NOMO-1 (cell line): ENCODE measurements around the gene SAP25.
"Not testable (repeated sequence)": the region's sequence is repeated elsewhere in the genome, so short reads cannot be mapped to it uniquely, and the experiment has no call there.

ENCODE experiments used
- DNase-seq, 2 experiments: peaks; one replicate each; lab custom pipeline; 2025; ENCODE audit not compliant: unreplicated experiment in 2 of 2; lab: John Stamatoyannopoulos, UW

The SAP25 gene

DNA sequence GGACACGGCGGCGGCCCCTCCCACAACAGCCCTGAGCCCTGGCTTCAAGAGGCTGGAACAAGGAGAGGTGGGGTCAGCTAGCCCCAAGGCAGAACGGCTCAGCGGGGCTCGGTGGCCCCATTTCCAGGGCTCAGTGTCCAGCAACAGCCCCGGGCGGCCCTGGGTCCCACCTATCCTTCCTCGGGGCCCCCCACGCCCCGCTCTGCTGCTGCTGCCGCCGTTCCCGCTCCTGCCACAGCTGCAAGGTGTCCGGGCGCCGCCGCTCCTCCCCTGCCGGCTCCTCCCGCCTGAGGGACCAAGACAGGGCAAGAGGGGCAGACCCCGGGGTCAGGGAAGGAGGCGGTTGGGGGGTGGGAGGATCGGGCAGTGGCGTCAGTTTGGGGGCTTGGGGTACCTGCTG is 3.4 kb upstream of the SAP25 start:
- DNase-seq: no peak

DNA sequence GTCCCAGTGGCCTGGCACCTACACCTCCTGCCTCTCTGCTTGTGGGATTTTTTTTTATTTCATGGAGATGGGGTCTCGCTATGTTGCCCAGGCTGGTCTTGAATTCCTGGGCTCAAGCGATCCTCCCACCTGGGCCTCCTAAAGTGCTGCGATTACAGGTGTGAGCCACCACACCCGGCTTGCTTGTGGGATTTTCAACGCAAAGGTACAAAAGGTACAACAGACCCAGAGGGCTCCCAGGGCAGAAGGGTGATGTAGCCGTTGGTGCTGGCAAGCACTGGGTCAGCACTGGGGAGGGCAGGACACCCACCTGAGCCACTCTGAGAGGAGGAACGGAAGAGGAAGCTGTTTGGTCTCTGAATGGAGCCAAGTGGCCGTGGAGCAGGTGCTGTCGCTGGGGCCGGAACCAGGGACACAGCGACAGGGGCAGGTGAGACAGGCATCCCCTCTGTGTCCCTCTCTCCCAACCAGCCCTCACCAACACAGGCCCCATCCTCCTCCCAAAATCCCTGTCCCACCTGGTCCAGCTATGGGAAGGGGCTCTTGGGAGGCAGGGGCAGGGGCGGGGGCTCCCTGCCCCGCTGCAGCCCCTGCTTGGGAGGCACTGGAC is 2.8 kb upstream of the SAP25 start:
- DNase-seq: no peak

DNA sequence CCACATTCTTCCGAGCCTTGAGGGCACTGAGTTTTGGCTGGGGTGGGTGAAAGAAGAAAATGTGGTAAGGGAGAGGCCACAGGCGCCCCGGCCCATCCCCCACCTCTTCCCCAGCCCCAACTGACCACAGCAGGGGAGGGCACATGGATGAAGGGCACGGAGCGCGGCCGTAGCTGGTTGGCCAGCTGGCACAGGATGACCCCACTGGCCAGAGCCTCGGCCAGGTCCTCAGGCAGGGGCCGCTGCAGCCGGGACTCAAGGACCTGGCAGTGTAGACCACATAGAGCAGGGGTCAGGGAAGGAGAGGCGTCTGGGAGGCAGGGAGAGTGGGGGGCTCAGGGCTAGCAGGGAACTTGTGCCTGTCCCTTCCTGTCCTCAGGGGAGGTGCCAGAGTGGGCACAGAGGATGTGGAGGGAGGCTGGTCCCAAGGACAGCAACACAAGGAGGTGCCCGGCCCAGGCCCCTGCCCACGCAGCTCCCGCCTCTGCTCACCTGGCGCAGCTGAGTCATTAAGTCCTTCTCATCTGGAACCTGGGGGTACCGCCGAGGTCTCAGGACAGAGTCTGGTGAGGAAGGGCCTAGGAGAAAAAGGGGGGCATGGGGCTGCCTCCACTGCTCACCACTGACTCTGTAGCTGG is 2.2 kb upstream of the SAP25 start:
- no peak for DNase-seq

DNA sequence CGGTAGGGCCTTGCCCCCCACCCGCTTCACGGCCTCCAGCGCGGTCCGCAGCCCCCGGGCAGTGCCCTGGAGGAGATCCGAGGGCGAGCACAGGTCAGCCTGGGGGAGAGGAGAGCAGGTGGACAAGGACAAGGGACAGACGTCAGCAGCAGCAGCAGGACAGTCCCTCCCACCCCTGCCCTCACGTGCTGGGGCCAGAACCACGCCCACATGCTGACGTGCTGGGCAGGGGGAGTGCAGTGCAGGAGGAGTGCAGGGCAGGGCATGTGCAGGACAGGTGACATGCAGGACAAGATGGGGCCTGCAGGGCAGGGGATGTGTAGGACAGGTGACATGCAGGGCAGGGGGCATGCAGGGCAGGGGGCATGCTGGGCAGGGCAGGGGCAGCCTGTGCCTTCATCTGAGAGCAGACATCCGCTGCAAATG is 1.5 kb upstream of the SAP25 start:
- no peak for DNase-seq

DNA sequence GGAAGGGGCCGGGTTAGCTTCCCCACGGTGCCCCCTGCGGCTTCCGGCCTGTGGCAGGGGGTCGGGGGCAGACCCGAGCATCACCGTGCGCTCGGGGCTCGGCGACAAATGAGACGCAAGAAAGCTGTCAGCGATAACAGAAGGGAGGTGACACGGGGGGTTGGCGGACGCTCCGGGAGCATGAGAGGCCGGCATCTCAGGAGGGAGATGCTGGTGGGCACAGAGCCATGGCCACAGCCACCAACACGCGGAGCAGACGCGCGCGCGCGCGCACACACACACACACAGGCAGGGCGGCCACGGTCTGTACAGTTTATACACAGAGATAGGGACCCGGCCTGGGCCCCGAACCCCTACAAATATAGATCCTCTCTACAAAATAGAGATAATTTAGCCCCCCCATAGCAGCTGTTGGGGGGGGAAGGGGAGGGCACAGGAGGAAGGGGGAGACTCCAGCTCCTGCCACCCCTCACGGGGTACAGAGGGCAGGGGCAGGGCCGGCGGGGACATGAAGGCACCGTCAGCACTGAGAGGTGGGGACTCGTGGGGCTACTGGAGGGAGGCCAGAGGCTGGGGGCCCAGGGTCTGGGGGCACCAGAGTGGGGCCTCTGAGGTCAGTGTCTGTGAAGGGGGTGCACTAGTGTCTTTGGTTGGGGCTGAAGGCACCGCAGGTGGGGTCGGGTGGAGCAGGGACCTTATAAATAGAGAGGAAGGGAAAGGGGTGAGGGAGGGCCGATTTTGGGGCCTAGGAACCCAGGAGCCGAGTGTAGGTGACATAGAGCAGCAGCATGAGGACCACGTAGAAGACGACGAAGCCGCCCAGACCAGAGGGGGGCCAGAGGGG is 884 bp upstream of the SAP25 start:
- DNase-seq: no peak

DNA sequence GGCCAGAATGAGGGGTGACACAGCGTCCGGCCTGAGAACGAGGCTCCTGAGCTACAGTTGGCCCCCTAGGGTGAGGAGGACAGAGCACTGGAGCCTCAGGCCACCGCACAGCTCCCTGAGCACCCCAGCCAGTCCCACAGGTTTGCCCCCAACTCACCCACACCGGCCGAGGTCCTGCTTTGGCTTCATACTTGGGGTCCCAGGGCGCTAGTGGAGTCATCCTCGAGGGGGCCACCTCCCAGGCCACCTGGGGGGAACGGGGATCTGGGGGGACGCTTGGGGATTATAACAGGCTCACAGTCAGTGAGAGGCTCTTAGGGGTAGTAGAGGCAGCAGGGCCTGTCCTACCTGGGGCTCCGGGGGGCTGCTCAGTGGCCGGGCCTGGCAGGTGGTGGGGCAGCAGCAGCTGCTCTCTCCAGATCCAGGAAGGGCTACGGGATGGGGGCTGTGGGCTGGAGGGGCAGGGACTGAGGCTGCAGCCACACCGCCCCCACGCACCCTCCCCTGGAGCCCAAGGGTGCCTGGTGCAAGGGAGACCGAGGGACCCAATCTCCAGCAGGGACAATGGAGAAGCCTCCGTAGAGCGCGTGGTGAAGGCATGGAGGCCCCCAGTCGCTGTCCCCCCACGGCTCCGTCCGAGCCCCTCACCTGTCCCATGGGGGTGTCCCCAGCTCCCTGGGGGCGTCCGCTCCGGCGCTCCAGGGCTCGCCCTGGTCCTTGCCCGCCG is 588 bp downstream of the SAP25 start:
- no peak for DNase-seq

DNA sequence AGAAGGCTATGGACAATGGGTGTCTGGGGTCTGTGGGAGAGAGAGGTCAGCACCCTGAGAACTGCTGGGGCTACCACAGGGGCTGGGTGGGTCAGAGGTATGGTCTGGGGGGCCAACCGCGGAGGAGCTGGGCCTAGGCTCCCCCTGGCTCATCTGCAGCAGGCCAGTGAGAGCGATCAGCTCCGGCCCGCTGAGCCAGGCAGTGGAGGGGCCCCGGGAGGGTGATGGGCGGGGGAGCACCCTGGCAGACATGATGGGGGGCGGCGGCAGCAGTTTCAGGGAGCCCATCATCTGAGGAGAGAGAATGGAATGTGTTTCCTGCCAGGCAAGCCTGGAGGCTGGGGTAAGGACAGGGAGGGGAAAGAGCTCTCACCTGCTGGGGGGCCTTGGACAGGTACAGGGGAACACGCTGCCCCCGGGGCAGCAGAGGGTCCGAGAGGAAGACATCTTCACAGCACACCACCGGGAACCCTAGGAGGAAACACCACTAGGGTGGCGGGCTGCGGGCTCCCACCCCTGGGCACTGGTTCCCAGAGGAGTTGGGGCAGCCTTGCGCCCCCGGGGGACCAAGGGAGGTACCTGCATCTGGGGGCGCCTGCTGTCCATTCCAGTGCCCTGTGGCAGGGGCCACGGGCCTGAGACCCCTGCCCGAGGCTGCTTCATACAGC is 1.3 kb downstream of the SAP25 start:
- no peak for DNase-seq

DNA sequence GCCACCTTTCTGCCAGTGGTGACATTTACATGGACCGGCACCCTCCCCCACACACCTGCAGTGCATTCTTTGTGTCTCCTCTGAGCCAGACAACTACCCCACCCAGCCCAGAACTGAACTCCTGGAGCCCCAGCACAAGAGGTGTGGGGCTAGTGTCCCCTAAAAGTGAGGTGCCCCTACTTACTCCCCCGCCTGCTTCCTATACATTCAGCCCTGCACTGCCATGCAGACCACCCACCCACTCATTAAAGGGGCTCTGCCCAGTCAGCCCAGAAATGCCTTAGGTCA is 1.9 kb downstream of the SAP25 start:
- DNase-seq: no peak

DNA sequence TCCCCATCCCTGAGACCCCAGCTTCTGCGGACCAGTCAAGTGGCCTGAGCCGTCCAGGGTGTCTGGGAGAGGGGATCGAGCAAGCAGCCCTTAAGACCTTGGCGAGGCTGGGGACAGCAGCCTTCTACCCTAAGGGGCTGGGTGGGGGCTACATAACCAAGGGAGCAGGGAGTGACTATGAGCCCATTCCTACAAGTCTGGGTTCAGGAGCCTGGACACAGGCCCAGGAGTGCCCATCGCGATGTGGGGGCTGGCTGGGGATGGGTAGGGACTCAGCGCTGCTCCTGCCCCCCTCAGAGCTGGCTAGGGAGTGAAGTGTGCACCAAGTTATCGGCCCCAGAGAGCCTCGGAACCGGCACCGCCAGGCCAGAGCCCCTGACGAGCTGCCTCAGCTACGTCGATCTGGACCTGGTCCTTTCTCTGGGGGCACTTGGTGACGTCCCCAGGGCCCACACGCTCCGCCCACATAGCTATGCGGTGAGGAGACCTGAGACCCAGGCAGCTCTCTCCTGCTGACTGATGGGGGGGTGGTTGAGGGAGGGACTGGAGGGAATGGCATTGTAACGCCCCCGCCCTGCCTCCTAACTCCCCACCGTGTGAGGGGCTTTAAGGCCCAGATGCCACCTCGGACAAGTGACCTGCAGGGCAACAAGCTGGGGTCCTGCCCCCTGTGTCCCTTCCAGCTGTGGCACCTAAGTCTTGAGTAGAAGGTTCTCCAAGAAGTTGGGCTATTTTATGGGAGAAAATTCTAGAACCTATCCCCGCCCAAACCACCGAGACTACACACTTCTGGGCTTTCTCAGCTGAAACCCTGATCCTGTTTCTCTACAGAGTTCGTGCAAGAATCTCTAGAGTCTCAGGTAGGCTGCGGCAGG is 2.5 kb downstream of the SAP25 start:
- no peak for DNase-seq

DNA sequence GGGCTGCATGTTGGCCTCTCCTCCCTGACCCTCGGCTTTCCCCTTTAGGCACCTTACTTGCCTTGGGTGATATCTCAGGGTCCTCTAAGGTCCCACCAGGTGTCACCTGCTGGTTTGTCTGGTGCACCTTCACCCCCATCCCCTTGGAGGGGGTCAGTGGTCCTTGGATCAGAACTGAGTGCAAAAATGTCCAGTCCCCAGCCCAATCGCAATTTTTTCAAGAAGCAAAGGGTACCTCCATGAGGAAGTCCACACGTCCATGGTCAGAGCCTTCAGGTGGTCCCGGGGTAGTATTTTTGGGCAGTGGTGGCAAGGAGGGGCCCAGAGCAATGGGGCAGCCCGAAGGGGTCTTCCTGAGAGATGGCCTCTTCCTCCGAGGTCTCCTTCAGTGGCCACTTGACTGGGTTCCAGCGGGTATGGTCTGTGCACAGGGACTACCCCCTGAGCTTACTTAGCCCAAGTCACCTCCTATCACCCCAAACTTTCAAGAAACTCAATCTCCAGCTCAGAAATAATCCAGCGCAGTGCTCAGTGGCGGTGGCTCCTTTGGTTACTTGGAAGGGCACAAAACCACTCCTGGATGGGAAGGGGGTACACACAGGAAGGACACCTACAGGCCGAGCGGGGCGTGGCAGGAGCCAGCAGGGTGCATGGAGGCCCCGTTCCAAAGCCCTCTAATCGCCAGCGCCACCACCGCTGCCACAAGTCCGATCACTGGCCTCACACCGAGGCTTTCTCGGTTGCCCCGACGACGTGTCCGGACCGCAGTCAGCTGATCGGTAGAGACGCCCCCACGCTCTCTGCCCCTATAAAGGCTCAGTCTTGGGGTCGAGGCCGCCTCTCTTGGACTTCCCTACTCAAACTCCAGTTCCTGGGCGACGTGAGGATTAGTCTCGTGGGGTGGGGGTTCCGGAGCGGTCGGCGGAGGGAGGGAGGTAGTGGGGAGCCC is 4.5 kb downstream of the SAP25 start:
- DNase-seq: peak; percentile 46 to 63

DNA sequence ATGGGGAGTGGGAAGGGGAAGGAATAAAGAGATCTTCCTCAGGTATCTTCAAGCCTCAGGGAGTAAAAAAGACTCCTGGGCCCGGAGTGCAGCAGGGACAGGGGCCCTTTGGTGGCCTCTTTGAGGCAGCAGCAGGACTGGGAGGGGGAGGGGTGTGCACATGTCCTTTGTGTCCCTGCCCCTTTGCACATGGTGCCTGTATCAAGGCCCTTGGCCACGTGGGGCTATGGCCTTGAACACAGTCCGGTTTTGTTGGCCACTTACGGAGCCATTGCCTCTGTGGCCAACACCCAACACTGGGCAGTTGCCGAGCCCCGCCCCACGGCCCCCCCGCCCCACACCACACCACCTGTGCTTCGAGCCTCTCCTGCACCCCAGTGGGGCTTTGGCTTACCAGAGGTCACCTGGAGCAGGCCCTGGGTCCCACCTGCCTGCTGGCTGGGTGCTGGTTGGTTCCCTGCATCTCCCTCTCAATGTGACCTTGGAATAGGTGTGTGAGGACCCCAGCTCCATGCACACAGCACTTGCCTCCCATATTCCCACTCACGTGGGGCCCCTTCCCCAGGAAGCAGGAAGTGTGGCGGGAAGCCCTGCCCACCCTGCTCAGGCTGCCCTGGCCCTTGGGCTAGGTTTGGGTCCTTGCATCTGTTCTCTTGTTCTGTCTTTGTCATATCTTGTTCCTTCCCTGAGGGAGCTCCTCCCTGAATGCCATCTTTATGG is 5.4 kb downstream of the SAP25 start:
- DNase-seq: no peak

DNA sequence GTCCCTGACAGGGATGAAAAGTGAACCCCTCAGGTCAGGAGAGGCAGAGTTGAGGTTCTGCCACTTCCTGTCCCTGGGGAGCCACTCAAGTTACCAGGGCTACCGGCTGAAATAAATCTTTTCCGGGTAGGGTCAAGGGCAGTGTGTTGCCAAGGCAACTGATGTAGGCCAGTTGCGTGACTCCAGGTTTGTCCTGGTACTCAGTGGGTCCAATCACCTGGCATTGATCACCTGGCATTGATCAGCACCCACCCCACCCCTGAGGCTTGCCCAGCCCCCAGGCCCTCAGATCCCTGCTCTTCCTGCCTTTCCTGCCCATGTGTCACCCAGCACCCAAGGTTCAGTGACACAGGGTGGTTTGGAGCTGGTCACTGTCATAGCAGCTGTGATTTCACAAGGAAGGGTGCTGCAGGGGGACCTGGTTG is 5.9 kb downstream of the SAP25 start:
- no peak for DNase-seq

DNA sequence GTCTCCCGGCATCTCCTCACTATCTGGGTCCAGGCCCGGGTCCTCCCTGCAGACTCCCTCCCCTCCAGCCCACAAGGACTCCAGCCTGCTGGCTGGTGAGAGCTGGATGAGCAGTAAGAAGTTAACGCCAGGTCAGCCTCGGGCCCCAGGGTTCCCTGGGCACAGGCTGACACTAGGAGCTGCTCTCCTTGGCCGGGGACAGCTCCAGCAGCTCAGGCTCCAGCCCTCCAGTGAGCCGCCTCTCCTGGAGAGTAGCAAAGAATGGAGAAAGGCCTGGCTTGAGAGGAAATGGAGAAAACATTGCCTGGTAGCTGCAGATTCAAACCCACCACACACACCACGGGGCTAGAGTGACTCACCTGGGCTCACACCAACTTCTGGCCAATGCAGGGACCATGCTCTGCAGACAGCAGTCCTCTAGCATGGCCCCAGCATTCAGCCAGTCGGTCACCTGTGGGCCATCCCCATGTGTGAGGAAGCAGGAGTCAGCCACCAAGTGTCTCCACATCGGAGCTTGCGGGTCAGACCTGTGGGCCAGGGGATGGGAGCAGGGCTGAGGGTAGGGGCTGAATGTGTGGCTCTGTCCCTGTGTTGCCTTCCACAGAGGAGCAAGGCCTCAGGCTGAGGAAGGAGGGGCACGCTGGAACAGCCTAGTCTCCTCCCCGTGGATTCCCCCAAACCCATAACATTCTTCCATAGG is 6.5 kb downstream of the SAP25 start:
- no peak for DNase-seq

DNA sequence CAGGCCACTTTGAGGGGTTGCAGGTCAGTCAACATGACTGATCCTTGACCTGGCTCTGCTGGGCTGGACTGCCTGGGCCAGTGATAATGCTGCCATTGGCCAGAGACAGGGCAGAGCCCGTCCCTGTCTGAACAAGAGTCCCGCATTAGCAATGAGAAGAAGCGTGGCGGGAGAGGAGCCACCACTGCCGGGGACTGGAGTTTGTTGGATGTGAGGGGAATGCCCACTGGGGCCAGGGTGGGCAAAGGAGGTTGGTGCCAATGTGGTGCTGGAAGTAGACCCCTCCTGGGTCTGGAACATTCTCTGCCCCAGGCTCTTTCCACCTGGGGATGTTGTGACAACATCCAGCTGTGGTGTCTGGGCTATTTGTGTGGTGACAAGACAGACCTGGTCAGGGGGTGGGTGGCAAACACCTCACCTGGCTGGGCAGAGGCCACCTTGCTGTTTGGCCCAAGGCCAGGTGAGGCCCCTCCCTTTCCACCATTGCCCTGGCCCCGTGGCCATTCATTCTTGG is 7.6 kb downstream of the SAP25 start:
- DNase-seq: no peak

DNA sequence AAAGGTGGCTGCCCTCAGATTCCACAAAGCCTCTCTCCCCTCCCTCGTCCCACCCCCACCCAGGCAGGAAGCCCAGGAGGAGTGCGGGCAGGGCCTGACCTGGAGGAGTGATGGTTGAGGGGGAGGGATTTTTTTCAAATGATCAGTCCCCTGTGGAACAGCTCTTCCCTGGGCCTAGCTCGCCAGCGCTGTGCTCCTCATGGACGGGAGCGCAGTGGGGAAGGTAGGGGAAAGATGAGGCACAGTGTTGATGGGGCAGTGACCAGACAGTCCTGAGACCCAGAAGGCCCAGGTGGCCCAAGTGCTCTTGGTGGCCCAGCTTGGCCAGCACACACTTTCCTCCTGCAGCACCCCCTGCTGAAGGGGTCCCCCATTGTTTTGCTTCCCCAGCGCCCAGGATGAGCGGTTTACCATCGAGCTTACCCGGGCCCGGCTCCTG is 8.5 kb downstream of the SAP25 start:
- no peak for DNase-seq

DNA sequence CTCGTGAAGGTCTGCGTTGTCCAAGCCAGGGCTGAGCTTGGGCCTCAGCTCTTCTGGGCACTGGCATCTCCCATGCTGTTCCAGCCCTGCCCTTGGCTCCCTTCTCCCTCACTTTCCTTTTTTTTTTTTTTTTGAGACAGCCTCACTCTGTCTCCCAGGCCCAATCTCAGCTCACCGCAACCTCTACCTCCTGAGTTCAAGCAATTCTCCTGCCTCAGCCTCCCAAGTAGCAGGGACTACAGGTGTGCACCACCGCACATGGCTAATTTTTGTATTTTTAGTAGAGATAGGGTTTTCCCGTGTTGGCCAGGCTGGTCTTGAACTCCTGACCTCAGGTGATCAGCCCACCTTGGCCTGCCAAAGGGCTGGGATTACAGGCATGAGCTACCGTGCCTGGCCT is 9.3 kb downstream of the SAP25 start:
- DNase-seq: not testable (repeated sequence)

DNA sequence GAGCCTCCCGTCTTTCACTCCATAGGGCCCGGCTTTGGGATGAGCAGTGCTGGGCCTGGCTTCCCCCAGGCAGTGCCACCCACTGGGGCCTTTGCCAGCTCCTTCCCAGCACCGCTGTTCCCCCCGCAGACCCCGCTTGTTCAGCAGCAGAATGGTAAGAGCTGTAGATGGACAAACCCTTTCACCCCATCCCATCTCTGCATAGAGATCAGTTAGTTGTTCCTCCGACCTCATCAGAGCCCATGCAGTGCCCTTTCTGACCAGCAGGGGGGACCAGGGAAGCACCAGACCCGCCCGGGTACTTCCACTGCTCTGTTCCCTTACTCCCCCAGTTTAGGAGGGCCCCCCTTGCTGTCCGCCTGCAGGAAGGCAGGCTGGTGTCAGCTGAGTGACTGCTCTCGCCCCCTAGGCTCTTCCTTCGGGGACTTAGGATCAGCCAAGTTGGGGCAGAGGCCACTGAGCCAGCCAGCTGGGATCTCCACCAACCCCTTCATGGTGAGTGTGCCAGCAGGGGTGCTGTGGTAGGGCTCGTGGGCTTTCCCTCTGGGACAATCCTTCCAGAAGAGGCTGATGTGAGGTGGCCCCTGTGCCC is 9.8 kb downstream of the SAP25 start:
- DNase-seq: peak; percentile 66 to 78
